OCI-LY1 (cell line): Measurements from ENCODE around the gene RHOV.

Experiments
- CTCF ChIP-seq: fragments of 200-600 bp; sonication (generic), shearing (Covaris generic); IDR thresholded peaks from 2 replicates; pipeline ENCODE4 v1.5.1; 2017; ENCODE audit warnings: mild to moderate bottlenecking, antibody characterized with exemption, low read length, moderate library complexity, mixed read lengths
- EZH2 ChIP-seq: fragments of 200-600 bp; sonication (generic), shearing (Covaris generic); IDR thresholded peaks from 2 replicates; pipeline ENCODE4 v1.8.0; 2017; ENCODE audit warnings: borderline replicate concordance, mixed run types, mild to moderate bottlenecking, antibody characterized with exemption, low read length, moderate library complexity, mixed read lengths

- TF ChIP-seq CTCF, result no peak
- TF ChIP-seq EZH2, result no peak
Observed at GRCh38 chr15:40826423-40827075, 47.5 kb downstream of the RHOV start.
